ENCODE results near the gene RRAD.

DNA sequence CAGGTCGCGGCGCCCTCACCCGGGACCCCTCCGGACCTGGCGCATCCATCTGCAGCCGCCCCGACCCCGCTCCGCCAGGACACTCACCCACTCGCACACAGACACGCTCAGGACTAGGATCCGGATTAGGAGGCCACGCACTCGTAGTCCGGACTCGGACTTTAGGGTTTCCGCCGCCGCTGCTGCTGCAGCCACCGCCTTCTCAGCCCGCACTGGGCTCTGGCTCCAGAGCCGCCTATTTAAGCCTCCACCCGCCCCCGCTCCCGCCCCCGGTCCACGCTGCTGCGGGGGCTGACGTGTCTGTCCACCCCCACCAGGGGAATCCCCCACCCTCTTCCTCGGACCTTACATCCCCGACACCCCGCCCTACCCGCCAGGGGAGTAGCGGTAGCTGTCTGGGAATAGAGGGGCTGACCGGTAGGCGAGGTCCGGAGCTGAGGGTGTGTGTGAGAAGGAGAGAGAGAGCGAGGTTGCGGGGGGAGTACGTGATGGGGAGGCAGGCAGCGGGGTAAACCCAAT, at the start of gene RRAD:
- TF ChIP-seq, protein P1, sequence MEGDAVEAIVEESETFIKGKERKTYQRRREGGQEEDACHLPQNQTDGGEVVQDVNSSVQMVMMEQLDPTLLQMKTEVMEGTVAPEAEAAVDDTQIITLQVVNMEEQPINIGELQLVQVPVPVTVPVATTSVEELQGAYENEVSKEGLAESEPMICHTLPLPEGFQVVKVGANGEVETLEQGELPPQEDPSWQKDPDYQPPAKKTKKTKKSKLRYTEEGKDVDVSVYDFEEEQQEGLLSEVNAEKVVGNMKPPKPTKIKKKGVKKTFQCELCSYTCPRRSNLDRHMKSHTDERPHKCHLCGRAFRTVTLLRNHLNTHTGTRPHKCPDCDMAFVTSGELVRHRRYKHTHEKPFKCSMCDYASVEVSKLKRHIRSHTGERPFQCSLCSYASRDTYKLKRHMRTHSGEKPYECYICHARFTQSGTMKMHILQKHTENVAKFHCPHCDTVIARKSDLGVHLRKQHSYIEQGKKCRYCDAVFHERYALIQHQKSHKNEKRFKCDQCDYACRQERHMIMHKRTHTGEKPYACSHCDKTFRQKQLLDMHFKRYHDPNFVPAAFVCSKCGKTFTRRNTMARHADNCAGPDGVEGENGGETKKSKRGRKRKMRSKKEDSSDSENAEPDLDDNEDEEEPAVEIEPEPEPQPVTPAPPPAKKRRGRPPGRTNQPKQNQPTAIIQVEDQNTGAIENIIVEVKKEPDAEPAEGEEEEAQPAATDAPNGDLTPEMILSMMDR (IDR thresholded peaks at IDR 0.05; ENCODE audit: extremely low read depth in 1 of 2, insufficient read depth in 1 of 2, low read depth in 1 of 2, low read length in 2 of 2), result no peak
- TF ChIP-seq, protein P2, sequence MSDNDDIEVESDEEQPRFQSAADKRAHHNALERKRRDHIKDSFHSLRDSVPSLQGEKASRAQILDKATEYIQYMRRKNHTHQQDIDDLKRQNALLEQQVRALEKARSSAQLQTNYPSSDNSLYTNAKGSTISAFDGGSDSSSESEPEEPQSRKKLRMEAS (IDR thresholded peaks at IDR 0.05; ENCODE audit: insufficient read depth, insufficient read length), result no peak
- no peak for TF ChIP-seq POLR2A (IDR thresholded peaks at IDR 0.05; ENCODE audit: low read depth, low read length)
- no peak for TF ChIP-seq POLR2AphosphoS5 (IDR thresholded peaks at IDR 0.05; ENCODE audit: insufficient read depth, low read depth, low read length)
- no peak for TF ChIP-seq GATA2 (IDR thresholded peaks at IDR 0.05; ENCODE audit: insufficient read depth, insufficient read length, low read depth, low read length)
